GM18858 (cell line): Measurements from ENCODE around the gene LAMA2.
"Not testable (repeated sequence)": the region's sequence is repeated elsewhere in the genome, so short reads cannot be mapped to it uniquely, and the experiment has no call there.

ENCODE experiments used
- ATAC-seq: cut with Tn5 transposase; IDR thresholded peaks from one replicate; pipeline ENCODE4 v1.9.1; 2021; ENCODE audit not compliant: unreplicated experiment

LAMA2 gene

GRCh38 chr6:129073691-129074395 lies 190.9 kb downstream of the LAMA2 start:
- no peak for ATAC-seq

GRCh38 chr6:129084406-129084805 lies 201.5 kb downstream of the LAMA2 start:
- ATAC-seq = no peak

GRCh38 chr6:129088481-129088880 lies 205.5 kb downstream of the LAMA2 start:
- ATAC-seq = not testable (repeated sequence)

- ATAC-seq = no peak
Observed at GRCh38 chr6:129089357-129089756, 206.4 kb downstream of the LAMA2 start.

GRCh38 chr6:129094147-129094546 lies 211.2 kb downstream of the LAMA2 start:
- no peak for ATAC-seq

GRCh38 chr6:129096651-129097290 lies 213.8 kb downstream of the LAMA2 start:
- no peak for ATAC-seq

- ATAC-seq = no peak
Observed at GRCh38 chr6:129098061-129098553, 215.2 kb downstream of the LAMA2 start.

GRCh38 chr6:129099696-129100095 lies 216.8 kb downstream of the LAMA2 start:
- ATAC-seq = no peak

GRCh38 chr6:129100164-129100563 lies 217.2 kb downstream of the LAMA2 start:
- ATAC-seq = no peak

GRCh38 chr6:129102741-129103140 lies 219.8 kb downstream of the LAMA2 start:
- ATAC-seq = no peak

GRCh38 chr6:129104131-129104530 lies 221.2 kb downstream of the LAMA2 start:
- ATAC-seq = no peak

GRCh38 chr6:129104560-129104959 lies 221.6 kb downstream of the LAMA2 start:
- no peak for ATAC-seq

GRCh38 chr6:129105035-129105434 lies 222.1 kb downstream of the LAMA2 start:
- no peak for ATAC-seq

GRCh38 chr6:129105793-129106192 lies 222.9 kb downstream of the LAMA2 start:
- no peak for ATAC-seq

GRCh38 chr6:129108337-129108736 lies 225.4 kb downstream of the LAMA2 start:
- ATAC-seq = no peak

GRCh38 chr6:129110690-129111343 lies 227.9 kb downstream of the LAMA2 start:
- no peak for ATAC-seq

- ATAC-seq = no peak
Observed at GRCh38 chr6:129111346-129111745, 228.4 kb downstream of the LAMA2 start.

GRCh38 chr6:129111853-129112252 lies 228.9 kb downstream of the LAMA2 start:
- ATAC-seq = no peak

GRCh38 chr6:129112591-129112990 lies 229.7 kb downstream of the LAMA2 start:
- ATAC-seq = no peak

GRCh38 chr6:129113637-129114036 lies 230.7 kb downstream of the LAMA2 start:
- ATAC-seq = no peak

- ATAC-seq = no peak
Observed at GRCh38 chr6:129114636-129115391, 231.9 kb downstream of the LAMA2 start.
